ENCODE data around the gene DSTYK. TPM values are rescaled to one million over a fixed set of nuclear protein-coding genes. Genes with fewer than 3 reads are reported as not detected.

Gene DSTYK
- total RNA-seq, 2 experiments from 2014 or later, result 13.9 to 15.3 TPM

DNA sequence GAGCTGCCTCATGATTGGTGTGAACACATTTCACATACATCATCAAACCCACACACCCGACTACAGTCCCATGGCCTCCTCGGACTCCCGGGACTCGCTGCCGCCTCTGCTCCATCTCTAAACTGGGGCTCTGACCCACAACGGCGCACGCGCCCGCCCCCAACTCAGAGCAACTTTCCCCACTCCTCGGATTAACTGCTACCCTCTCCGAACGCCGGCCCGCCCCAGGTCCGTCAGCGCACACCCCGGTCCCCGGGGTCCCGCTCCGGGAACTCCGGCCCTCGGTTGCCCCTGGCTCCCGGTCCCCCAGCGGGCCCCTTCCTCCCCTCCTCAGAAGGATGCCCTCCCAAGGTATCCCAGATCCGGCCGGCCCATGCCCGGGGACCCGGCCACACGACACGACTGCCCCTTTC, 740 bp downstream of the DSTYK start:
- Histone ChIP-seq H3K27me3 (ENCODE audit: control insufficient read depth in 1 of 2, insufficient read depth in 2 of 2, low read length in 2 of 2) (no peaks in the 10 kb centered on the region), H3K36me3 (ENCODE audit: insufficient read depth, low read length) (no peaks in the 10 kb centered on the region), H3K4me3 (ENCODE audit: low read length) (peak overlapping the region; percentile 99), H3K27ac (ENCODE audit: low read depth in 1 of 2, low read length in 2 of 2) (peak overlapping the region; percentile 67 to 80), H3K4me1 (ENCODE audit: insufficient read depth, low read length) (peaks cover 19% of the 10 kb centered on the region), H3K9me3 (ENCODE audit: control insufficient read depth in 1 of 2, insufficient read depth in 1 of 2, low read length in 2 of 2) (no peaks in the 10 kb centered on the region)
- TF ChIP-seq, protein P1, sequence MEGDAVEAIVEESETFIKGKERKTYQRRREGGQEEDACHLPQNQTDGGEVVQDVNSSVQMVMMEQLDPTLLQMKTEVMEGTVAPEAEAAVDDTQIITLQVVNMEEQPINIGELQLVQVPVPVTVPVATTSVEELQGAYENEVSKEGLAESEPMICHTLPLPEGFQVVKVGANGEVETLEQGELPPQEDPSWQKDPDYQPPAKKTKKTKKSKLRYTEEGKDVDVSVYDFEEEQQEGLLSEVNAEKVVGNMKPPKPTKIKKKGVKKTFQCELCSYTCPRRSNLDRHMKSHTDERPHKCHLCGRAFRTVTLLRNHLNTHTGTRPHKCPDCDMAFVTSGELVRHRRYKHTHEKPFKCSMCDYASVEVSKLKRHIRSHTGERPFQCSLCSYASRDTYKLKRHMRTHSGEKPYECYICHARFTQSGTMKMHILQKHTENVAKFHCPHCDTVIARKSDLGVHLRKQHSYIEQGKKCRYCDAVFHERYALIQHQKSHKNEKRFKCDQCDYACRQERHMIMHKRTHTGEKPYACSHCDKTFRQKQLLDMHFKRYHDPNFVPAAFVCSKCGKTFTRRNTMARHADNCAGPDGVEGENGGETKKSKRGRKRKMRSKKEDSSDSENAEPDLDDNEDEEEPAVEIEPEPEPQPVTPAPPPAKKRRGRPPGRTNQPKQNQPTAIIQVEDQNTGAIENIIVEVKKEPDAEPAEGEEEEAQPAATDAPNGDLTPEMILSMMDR (IDR thresholded peaks at IDR 0.05), result no peak
- Mint-ChIP-seq H3K4me1 (ENCODE audit: low read depth) (peaks cover 57% of the 10 kb centered on the region), H3K27me3 (peaks cover 5% of the 10 kb centered on the region), H3K9me3 (no peaks in the 10 kb centered on the region), H3K4me3 (peak overlapping the region; percentile 98), H3K27ac (peak overlapping the region; percentile 98), H3K36me3 (ENCODE audit: low read depth) (peaks cover 15% of the 10 kb centered on the region)
- POLR2A ChIA-PET, result interaction anchor here (0.5 to 5.2 kb wide), 8 partner anchors 11 to 110 kb away, joined by 3 to 50 read pairs (median 4); partner anchors contain the start of genes RBBP5 and TMCC2
- CTCF ChIA-PET, result interaction anchor here (1.2 to 1.8 kb wide), 2 partner anchors 19 to 45 kb away, joined by 3 to 7 read pairs; no protein-coding TSS in a partner anchor
- intact Hi-C loops (cut with DNase I, micrococcal nuclease), result loop anchor here (1.0 to 10.0 kb wide), 6 partner anchors 18 to 1348 kb away; partner anchors contain the start of genes ELK4 (in 1 of the 2), NUAK2 (in 1 of the 2) and SNRPE (in 1 of the 2)
- ATAC-seq (ENCODE audit: poor library complexity) (no peak), DNase-seq (peak in 6 of 14 experiments; percentile 5 to 29 (median 14))

DNA sequence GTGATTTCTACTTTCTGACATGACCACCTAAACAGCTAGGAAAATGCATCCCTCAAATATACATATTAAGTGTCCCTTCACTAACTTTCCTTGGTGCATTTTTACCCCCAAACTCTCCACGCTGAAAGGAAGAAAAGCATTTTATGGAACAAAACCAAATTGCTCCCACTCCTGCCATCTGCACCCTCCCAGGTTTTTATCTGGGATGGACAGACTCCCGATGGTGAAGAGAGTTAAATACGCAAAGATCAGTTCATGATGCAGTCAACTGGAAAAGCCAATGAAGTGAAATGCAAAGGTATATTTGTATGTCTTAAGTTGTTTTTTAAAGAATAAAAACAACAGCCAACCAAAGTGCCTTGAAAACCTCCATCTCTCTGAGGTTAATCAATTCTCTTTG, 2.7 kb downstream of the DSTYK start:
- H3K27me3 ChIP-seq (ENCODE audit: control insufficient read depth in 1 of 2, insufficient read depth in 2 of 2, low read length in 2 of 2), result no peaks in the 10 kb centered on the region
- H3K9me3 ChIP-seq (ENCODE audit: control insufficient read depth in 1 of 2, insufficient read depth in 1 of 2, low read length in 2 of 2), result no peaks in the 10 kb centered on the region
- H3K4me3 Mint-ChIP-seq, result peak overlapping the region; percentile 98
- H3K4me1 Mint-ChIP-seq (ENCODE audit: low read depth), result peaks cover 66% of the 10 kb centered on the region
- no peaks in the 10 kb centered on the region for H3K27me3 Mint-ChIP-seq
- intact Hi-C loops (cut with DNase I, micrococcal nuclease), result no loop called here
- H3K36me3 ChIP-seq (ENCODE audit: insufficient read depth, low read length), result no peaks in the 10 kb centered on the region
- no peak for ATAC-seq (ENCODE audit: poor library complexity)
- H3K4me3 ChIP-seq (ENCODE audit: low read length), result no peak overlapping the region
- H3K4me1 ChIP-seq (ENCODE audit: insufficient read depth, low read length), result peaks cover 29% of the 10 kb centered on the region
- TF ChIP-seq, protein P1 (IDR thresholded peaks at IDR 0.05), result no peak
- ChIA-PET POLR2A (interaction anchor here (5.2 kb wide), 1 partner anchor 20 kb away, joined by 50 read pairs; the partner anchor contains the start of gene TMCC2), CTCF (interaction anchor here (1.5 kb wide), 1 partner anchor 65 kb away, joined by 4 read pairs; no protein-coding TSS in a partner anchor)
- no peaks in the 10 kb centered on the region for H3K9me3 Mint-ChIP-seq
- H3K27ac ChIP-seq (ENCODE audit: low read depth in 1 of 2, low read length in 2 of 2), result no peak overlapping the region
- DNase-seq, result no peak
- no peak overlapping the region for H3K27ac Mint-ChIP-seq
- H3K36me3 Mint-ChIP-seq (ENCODE audit: low read depth), result peaks cover 15% of the 10 kb centered on the region

DNA sequence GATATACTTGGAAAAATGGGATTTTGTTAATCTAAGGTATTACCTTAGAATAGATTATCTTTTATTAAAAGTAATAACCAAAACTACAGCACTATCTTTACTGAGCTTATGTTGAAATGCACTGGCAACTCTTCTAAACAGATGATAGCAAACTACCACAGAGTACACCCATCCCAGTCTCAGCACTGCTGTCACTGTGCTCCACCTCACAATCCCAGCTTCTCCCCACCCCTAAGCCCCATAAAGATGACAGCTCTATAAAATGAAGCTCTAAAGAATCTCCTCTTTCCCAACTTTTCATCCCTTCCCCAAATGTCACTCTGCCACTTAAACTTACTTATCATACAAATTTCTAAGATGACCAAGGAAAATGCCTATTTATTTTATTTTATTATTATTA, 6.4 kb downstream of the DSTYK start:
- Mint-ChIP-seq H3K27ac (no peak overlapping the region), H3K27me3 (no peaks in the 10 kb centered on the region), H3K4me1 (ENCODE audit: low read depth) (peaks cover 68% of the 10 kb centered on the region), H3K36me3 (ENCODE audit: low read depth) (no peaks in the 10 kb centered on the region), H3K9me3 (no peaks in the 10 kb centered on the region), H3K4me3 (no peak overlapping the region)
- Histone ChIP-seq H3K27me3 (ENCODE audit: control insufficient read depth in 1 of 2, insufficient read depth in 2 of 2, low read length in 2 of 2) (no peaks in the 10 kb centered on the region), H3K36me3 (ENCODE audit: insufficient read depth, low read length) (no peaks in the 10 kb centered on the region), H3K4me1 (ENCODE audit: insufficient read depth, low read length) (peaks cover 23% of the 10 kb centered on the region), H3K9me3 (ENCODE audit: control insufficient read depth in 1 of 2, insufficient read depth in 1 of 2, low read length in 2 of 2) (no peaks in the 10 kb centered on the region), H3K27ac (ENCODE audit: low read depth in 1 of 2, low read length in 2 of 2) (no peak overlapping the region), H3K4me3 (ENCODE audit: low read length) (no peak overlapping the region)
- DNase-seq, result no peak
- TF ChIP-seq, protein P1 (IDR thresholded peaks at IDR 0.05), result no peak
- intact Hi-C loops (cut with DNase I, micrococcal nuclease), result no loop called here
- ChIA-PET CTCF (no interaction called here), POLR2A (no interaction called here)
- no peak for ATAC-seq (ENCODE audit: poor library complexity)

All from CD4-positive, alpha-beta T cell (primary cell).